ENCODE data around the gene LRRC73.
A peak's percentile ranks its signal among the peaks of the same experiment; 100 is the strongest.
"Not testable (repeated sequence)": the region's sequence is repeated elsewhere in the genome, so short reads cannot be mapped to it uniquely, and the experiment has no call there.

Gene LRRC73

GRCh38 chr6:43492673-43493072 lies 17.5 kb downstream of the LRRC73 start:
- DNase-seq (ENCODE audit: low read depth in 2 of 2): no peak

- peak in 1 of 2 experiments; percentile 32 for DNase-seq (ENCODE audit: low read depth in 2 of 2)
Observed at GRCh38 chr6:43491750-43492661, 18.1 kb downstream of the LRRC73 start.

DNA sequence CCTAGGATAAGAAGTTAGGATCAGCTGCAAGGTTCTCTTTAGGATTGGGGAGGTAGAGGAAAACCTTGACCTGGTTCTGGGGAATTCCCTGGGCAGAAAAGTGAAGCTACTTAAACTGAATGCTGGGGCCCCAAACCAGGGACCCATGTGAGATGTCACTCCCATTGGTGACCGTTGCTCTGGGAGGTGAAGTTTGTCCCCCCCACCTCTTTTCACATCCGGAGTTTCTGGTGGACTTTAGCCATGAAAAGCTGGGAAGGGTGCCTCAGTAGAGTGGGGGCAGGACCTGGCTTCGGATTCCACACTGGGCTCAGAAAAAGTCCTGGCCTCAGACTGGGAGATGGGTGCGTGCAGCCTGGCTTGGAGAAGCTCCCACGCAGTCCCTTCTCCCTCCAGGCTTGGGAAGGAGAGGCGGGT lies 19.6 kb downstream of the LRRC73 start:
- no peak for DNase-seq (ENCODE audit: low read depth in 2 of 2)

DNA sequence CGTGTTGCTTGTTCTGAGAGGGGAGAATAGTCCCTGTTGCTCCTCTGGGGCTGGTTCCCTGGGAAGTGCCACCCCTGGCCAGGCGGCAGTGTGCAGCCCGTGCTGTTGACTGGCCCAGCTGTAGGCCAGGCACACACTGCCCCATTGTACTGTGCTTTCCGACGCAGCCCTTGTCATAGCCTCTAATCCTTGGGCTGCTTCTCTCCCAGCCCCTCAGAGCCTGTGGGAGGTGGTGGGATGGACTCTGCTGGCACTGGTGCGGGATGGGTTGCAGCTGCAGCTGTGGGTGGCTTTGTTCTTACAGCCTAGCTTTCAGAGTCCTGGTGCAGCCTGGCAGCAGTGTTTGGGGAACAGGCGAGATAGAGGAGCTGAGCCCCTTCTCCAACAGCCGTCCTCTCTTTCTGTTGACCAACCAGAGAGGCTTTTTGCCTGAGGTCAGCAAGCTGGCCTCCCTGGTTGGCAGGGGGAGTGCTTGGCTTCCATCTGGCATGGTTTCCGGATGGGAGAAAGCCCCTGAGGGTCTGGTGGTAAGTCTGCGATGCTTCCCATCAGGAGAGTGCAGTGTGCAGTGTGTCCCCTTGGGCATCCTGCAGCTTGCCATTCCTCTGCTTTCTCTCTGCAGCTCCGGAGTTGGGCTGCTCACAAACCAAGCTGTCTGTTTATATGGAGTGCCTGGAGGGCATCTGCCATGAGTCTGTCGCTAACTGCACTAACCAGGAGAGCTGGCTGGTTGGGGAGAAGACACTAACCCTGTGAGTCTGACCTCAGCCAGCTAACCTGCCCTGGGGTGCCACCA lies 20.7 kb downstream of the LRRC73 start:
- no peak for DNase-seq (ENCODE audit: low read depth in 2 of 2)

- no peak for DNase-seq (ENCODE audit: low read depth in 2 of 2)
Observed at GRCh38 chr6:43488667-43489276, 21.4 kb downstream of the LRRC73 start.

- DNase-seq (ENCODE audit: low read depth in 2 of 2): no peak
Observed at GRCh38 chr6:43481591-43482236, 28.4 kb downstream of the LRRC73 start.

DNA sequence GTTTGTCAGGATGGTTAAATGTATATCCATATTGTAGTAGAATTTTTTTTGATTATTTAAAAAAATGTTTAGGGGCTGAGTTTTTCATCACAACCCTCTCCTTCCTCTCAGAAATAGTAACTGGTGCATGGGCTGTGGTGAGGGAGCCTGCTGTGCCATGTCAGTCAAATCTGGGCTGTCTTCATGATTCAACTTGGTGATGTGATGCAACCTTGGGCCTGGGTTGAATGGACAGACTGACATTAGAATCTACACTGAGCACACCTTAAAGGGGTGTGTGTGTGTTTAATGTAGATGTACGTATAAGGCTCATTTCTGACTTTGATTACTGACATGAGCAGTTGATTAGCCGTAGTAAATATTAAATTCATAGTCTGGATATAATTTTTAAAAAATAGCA lies 29.1 kb downstream of the LRRC73 start:
- DNase-seq (ENCODE audit: low read depth in 2 of 2): no peak

DNA sequence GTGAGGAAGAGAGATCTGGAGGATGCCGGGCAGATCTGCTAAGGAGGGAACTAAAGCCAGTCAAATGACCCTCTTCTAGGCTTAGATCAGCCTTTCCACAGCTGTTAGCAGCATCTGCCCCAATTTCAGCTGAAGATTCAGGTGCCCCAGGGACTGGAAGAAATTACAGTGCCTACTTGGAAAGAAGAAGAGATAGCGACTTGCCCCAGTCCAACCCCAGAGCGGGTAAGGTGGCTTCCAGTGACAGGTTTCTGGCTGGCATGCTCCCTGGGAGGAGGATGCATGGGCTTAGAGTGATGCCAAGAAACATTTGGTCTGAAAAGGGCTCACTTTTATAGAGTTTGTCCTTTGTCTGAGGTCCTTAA lies 32.2 kb downstream of the LRRC73 start:
- no peak for DNase-seq (ENCODE audit: low read depth in 2 of 2)

GRCh38 chr6:43477235-43478007 lies 32.7 kb downstream of the LRRC73 start, which contains the start of gene TJAP1:
TSS of gene TJAP1 (plus strand) at chr6:43477570. CDS start at chr6:43499002, 21,432 bp downstream.
- peak; percentile 58 to 64 for DNase-seq (ENCODE audit: low read depth in 2 of 2)

DNA sequence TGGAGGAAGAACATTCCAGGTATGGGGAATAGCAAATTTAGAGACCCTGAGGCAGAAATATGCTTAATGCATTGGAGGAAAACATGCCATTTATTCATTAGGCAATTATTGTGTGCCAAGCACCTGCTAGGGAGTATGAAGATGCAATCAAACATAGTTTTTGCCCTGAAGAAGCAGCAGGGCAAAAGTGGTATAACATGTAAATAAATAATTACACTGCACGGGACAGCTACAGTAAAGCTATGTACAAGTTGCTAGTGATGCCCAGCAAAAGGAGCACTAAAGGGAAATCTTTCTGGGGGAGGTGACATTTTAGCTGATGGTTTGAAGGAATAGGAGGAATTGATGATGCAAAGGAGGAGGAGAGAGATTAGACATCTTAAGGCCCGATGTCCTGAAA lies 33.4 kb downstream of the LRRC73 start:
- no peak for DNase-seq (ENCODE audit: low read depth in 2 of 2)

DNA sequence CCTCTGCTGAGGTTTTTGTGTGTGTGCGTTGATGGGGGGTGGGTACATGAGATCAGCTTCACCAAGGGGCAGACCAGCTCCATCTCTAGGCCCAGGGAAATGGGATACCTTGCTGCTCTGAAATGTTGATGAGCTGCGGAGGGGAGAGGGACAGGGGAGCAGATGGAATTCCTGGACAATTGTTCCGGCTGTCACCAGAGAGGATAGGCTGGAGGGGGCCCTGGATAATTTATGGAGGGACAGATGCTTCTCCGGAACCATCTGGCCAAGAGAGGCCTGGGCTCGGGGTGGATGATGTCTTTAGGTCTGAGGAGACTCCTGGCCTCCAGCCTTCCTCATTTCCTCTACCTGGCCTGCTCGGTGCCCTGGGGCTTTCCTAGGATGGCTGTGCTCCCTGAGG lies 34.6 kb downstream of the LRRC73 start:
- DNase-seq (ENCODE audit: low read depth in 2 of 2): no peak

GRCh38 chr6:43472515-43472914 lies 37.6 kb downstream of the LRRC73 start:
- DNase-seq (ENCODE audit: low read depth in 2 of 2): no peak

- no peak for DNase-seq (ENCODE audit: low read depth in 2 of 2)
Observed at GRCh38 chr6:43471399-43471798, 38.7 kb downstream of the LRRC73 start.

- DNase-seq (ENCODE audit: low read depth in 2 of 2): no peak
Observed at GRCh38 chr6:43469947-43470346, 40.2 kb downstream of the LRRC73 start.

- DNase-seq (ENCODE audit: low read depth in 2 of 2): no peak
Observed at GRCh38 chr6:43468748-43469681, 41.1 kb downstream of the LRRC73 start.

- no peak for DNase-seq (ENCODE audit: low read depth in 2 of 2)
Observed at GRCh38 chr6:43468240-43468639, 41.9 kb downstream of the LRRC73 start.

DNA sequence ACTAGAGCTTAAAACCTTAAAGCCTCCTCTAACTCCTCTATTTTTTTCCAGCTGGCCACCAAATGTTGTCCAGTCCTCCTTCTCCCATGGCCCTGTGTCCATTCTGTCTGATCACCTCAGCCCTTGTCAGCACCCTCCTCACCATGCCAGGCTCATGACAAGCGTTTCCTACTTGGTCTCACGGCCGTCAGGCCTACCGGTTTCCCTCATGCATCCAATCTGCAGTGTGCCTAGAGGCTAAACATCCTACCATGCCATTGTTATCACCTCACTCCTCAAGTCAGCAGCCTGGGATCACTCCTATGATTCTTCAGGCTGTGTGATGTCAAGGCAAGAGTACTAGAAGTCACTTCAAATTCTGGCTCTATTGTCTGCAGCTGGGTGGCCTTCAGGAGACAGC lies 42.4 kb downstream of the LRRC73 start:
- no peak for DNase-seq (ENCODE audit: low read depth in 2 of 2)

DNA sequence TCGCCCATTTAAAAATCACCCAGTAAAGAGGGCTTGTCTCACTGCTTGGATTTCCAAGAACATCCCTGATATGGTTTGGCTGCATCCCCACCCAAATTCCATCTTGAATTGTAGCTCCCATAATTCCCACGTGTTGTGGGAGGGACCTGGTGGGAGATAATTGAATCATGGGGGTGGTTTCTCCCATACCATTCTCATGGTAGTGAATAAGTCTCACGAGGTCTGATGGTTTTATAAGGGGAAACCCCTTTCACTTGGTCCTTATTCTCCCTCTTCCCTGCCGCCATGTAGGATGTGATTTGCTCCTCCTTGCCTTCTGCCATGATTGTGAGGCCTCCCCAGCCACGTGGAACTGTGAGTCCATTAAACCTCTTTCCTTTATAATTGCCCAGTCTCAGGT lies 42.9 kb downstream of the LRRC73 start:
- DNase-seq (ENCODE audit: low read depth in 2 of 2): not testable (repeated sequence)

- DNase-seq (ENCODE audit: low read depth in 2 of 2): no peak
Observed at GRCh38 chr6:43465948-43466347, 44.2 kb downstream of the LRRC73 start.

DNA sequence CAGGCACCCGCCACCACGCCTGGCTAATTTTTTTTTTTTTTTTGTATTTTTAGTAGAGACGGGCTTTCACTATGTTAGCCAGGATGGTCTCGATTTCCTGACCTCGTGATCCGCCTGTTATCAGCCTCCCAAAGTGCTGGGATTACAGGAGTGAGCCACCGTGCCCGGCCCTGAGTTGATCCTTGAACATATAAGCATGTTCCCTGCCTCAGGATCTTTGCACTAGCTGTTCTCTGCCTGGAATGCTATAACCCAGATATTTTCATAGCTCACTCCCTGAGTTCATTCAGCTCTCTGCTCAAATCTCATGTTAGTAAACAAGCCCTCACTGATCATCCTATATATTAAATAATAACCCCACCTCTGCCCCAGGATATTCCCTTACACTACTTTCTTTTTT lies 45.8 kb downstream of the LRRC73 start:
- no peak for DNase-seq (ENCODE audit: low read depth in 2 of 2)

Data from fibroblast of skin of left quadriceps (primary cell).